HG02798 (cell line): ENCODE results near the gene DIPK1C.
A peak's percentile ranks its signal among the peaks of the same experiment; 100 is the strongest.

Experiments
- ATAC-seq: cut with Tn5 transposase; IDR thresholded peaks from one replicate; pipeline ENCODE4 v1.9.1; 2021; ENCODE audit warnings: mild to moderate bottlenecking; ENCODE audit not compliant: unreplicated experiment, poor library complexity

The DIPK1C gene

DNA sequence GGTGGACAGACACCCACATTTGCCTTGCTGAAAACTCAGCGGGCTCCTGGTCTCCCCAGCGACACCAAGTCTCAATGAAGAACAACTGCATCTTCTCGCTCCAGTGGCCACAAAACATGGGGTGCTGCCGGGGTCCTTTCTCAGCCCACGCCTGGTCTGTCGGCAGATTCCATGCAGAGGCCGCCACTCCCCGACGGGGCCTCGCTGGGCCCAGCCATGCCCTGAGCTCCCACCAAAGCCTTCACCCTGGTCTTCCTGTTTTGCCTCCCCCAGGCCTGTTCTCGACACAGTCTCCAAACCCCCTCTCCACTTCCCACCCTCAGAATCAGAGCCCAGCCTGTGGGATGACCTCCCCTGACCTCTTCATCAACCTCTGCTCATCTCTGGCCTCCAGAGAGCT lies 31.2 kb downstream of the DIPK1C start:
- ATAC-seq = no peak

DNA sequence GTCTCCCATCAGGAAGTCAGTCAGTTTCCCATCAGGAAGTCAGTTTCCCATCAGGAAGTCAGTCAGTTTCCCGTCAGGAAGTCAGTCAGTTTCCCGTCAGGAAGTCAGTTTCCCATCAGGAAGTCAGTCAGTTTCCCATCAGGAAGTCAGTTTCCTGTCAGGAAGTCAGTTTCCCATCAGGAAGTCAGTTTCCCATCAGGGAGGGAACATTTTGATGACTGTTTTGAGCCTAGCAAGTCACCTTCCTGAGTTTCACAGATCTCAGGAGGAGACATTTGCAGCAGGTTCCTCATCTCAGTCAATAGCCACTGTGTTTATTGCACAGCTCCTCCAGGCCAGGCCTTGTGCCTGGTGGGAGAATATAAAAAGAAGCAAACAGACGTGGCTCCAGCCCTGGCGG lies 31.9 kb downstream of the DIPK1C start:
- no peak for ATAC-seq

- no peak for ATAC-seq
Observed at GRCh38 chr18:74422541-74422940, 34.6 kb downstream of the DIPK1C start.

- no peak for ATAC-seq
Observed at GRCh38 chr18:74420926-74421325, 36.2 kb downstream of the DIPK1C start.

GRCh38 chr18:74420481-74420880 lies 36.6 kb downstream of the DIPK1C start:
- no peak for ATAC-seq

- ATAC-seq = no peak
Observed at GRCh38 chr18:74419761-74420160, 37.3 kb downstream of the DIPK1C start.

GRCh38 chr18:74418023-74418422 lies 39.1 kb downstream of the DIPK1C start:
- ATAC-seq = no peak

GRCh38 chr18:74416124-74416523 lies 41.0 kb downstream of the DIPK1C start:
- no peak for ATAC-seq

DNA sequence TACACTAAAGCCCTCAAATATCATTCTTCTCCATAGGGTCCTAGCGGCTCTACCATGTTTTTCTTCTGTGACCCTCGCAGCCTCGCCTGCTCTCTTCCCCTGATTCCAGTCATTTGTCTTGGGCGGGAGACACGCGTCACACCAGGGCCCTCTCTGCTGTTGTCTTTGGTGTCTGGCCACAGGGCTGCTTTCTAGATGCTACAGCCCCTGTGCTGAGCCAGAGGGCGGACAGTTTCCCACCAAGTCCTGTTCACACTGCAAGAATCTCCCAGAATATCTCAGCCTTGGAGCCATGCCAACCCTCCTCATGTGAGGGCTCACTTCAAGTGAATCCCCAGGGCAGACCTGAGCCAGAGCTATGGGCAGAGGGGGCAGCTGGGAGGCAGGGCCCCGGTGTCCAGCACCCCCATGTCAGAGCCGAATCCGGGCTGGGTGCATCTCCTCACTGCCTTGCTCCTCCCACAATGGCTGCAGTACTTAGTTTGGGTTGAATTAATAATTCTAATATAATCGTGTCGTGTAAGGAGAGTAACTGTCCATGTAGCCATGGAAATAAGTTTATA lies 42.1 kb downstream of the DIPK1C start:
- no peak for ATAC-seq

- ATAC-seq = no peak
Observed at GRCh38 chr18:74413836-74414235, 43.3 kb downstream of the DIPK1C start.

DNA sequence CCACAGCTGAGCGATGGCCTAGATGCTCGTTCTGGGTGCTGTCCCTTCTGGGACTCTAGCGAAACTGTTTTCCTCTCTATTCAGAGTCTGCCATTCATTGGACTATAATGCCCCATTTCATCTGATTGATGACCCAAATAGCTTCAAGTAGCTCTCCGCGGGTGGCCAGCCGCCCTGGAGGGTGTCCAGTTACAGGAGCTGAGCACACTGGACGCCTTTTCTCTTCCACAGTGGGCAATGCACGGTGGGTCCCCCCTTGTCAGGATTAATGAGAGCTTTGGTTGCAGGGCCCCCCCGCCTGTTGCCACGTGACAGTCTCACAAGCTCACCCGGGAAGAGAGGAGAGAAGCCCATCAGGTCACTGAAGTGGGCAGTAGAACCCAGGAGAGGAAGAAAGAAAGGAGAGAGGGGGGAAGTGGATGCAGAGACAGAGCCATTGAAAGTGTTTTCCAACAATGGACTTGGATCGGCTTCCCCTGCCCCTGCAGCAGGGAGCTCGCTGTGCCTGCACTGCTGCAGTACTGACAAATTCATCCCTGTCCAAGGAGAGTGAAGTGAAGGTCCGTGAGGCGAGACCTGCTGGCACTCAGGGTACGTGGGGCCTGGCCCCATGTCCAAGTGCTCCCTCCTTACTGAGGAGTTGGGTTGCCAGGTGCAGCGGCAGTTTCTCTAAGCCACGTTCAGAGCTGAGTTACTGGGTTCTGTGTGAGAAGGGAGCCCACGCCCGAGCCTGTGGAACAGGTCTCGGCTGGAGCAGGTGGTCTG lies 44.8 kb downstream of the DIPK1C start:
- no peak for ATAC-seq

DNA sequence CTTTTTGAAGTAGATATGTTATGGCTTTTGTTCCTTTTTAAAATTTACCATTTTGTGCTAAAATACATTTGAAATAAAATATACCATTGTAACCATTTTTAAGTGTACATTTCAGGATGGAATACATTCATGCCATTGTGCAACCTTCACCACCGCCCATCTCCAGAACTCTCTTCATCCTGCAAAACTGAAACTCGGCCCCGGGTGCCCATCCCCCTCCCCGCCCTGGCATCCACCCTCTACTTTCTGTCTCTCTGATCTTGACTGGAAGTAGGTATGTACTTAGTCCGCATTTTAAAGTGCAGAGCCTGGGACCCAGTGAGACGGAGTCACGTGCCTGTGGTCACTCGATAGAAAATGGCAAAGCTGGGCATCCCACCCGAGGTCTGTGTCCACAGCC lies 45.6 kb downstream of the DIPK1C start:
- no peak for ATAC-seq

- ATAC-seq = no peak
Observed at GRCh38 chr18:74410441-74410992, 46.6 kb downstream of the DIPK1C start.

DNA sequence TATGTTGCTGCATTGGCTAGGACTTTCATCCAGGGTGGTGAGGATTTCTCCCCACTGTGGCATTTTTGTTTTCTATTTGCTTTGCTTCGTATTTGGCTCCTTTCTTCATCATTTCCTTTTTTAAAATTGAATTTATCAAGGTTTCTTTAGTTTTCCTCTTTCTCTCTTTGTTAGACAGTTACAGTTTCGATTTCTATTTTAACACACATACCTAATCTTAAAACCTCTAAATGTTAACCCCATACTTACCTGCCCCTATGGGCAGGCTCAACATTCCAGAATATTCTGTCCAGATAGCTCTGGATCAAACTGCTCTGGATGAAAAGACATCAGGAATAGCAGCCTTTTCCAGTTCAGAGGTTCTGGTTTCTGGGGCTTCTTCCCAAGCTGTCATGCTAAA lies 49.2 kb downstream of the DIPK1C start:
- peak; percentile 48 for ATAC-seq

DNA sequence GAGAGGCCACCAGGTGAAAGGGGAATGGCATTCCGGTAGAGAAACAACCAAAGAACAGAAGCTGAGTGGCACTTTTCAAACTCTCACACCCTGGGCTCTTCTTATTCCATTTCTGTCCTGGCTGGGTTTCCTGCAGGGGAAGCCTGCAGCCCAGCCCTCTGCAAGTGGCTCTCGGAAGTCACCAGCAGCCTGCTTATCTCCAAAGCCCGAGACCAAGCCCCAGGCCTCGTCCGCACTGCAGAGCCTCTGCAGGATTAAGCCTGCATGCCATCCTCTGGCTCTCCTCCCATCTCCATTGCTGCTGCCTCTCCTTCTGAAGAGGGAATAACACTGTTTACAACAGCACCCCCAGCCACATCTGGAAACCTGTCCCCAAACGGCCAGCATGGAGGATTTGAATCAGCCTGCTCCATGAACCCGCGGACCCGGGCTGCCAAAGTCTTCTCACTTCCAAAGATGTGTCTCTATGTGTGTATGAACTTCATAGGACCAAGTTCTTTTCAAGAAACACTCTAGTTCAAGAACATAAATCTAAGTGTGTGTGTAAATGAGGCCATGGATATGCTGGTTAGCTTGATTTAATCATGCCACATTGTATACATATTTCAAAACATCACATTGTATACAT lies 54.2 kb downstream of the DIPK1C start:
- ATAC-seq = no peak

DNA sequence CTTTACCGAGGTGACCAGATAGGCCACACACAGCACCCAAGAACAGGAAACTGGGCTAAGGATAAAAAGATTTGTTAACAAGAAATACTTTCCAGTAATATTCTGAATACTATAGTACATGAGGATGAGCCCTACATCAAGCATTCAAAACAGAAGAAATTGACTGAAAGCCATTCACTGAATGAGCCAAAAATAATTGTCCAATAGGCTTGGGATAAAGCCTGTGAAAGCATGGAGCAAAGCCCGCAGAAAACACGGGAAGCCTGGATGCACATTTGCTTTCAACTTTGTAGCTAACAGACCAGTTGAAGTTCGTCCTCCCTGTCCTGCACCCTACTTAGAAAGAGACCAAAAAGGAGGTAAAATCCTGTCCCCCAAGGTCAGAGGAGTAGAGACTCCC lies 56.3 kb downstream of the DIPK1C start:
- ATAC-seq = no peak

DNA sequence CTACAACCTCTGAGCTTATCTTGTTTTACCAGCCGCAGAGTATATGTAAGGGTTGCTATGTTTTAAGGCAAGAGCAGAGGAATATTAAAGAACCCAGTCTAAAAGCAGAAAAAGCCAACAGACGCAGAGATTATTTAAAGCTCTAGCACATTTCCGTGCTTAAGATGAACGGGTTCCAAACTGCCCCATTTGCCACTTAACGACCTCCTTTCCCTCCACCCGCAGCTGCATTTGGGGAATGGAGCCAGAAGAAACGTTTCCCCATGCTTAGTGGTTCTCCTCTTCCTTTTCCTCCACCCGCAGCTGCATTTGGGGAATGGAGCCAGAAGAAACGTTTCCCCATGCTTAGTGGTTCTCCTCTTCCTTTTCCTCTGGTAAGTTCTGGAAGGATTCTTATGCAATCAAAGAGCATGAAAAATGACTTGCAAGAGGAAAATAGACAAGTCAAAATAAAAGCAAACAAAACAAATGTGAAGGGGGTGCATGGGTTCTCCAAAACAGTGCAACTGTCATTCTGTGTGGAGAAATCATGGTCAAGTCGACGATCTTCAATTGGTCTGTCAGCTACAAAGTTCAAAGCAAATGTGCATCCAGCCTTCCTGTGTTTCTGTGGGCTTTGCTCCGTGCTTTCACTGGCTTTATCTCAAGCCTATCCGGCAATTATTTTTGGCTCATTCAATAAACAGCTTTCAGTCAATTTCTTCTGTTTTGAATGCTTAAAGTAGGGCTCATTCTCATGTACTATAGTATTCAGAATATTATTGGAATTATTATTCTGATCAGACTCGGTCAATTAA lies 57.8 kb downstream of the DIPK1C start:
- ATAC-seq = no peak

GRCh38 chr18:74397572-74397971 lies 59.5 kb downstream of the DIPK1C start:
- ATAC-seq = no peak

- no peak for ATAC-seq
Observed at GRCh38 chr18:74396171-74397169, 60.6 kb downstream of the DIPK1C start.
